RWPE2 (cell line): Measurements from ENCODE around the gene SLC32A1.
A peak's percentile ranks its signal among the peaks of the same experiment; 100 is the strongest.

ENCODE experiments used
- ATAC-seq: fragments of 200-7000 bp; cut with Tn5 transposase; 3 replicates; pipeline ENCODE4 v1.9.1; 2021; ENCODE audit warnings: low read depth
- DNase-seq: peaks from one replicate; pipeline ENCODE4 v3.0.0-alpha.2; 2020; ENCODE audit warnings: low spot score
- H3K27ac ChIP-seq: fragments of 450-650 bp; 2 replicates; pipeline ENCODE4 v1.5.1; 2017; ENCODE audit warnings: mild to moderate bottlenecking; ENCODE audit not compliant: poor library complexity, severe bottlenecking
- H3K27me3 ChIP-seq: fragments of 250-450 bp; sonication (Bioruptor Pico); 2 replicates; pipeline ENCODE4 v1.5.1; 2021; ENCODE audit warnings: mild to moderate bottlenecking, moderate library complexity; ENCODE audit not compliant: insufficient read depth, poor library complexity, severe bottlenecking
- H3K36me3 ChIP-seq: fragments of 250-450 bp; sonication (Bioruptor Pico); 2 replicates; pipeline ENCODE4 v1.5.1; 2020; ENCODE audit warnings: low read depth, mild to moderate bottlenecking, moderate library complexity
- H3K4me1 ChIP-seq: fragments of 250-450 bp; sonication (Bioruptor Pico); 2 replicates; pipeline ENCODE4 v1.5.1; 2021; ENCODE audit warnings: mild to moderate bottlenecking, moderate library complexity; ENCODE audit not compliant: insufficient read depth, poor library complexity, severe bottlenecking
- H3K4me3 ChIP-seq: fragments of 250-450 bp; sonication (Bioruptor Pico); 2 replicates; pipeline ENCODE4 v1.5.1; 2021; ENCODE audit warnings: mild to moderate bottlenecking, moderate library complexity; ENCODE audit not compliant: severe bottlenecking
- H3K9me3 ChIP-seq: fragments of 250-450 bp; sonication (Bioruptor Pico); 2 replicates; pipeline ENCODE4 v1.5.1; 2021; ENCODE audit warnings: mild to moderate bottlenecking, moderate library complexity; ENCODE audit not compliant: severe bottlenecking
- TF ChIP-seq, protein P1 (sequence below): fragments of 450-650 bp; IDR thresholded peaks from one replicate; pipeline ENCODE4 v1.5.1; 2017; ENCODE audit warnings: mild to moderate bottlenecking, moderate library complexity; ENCODE audit not compliant: poor library complexity, severe bottlenecking

The SLC32A1 gene

DNA sequence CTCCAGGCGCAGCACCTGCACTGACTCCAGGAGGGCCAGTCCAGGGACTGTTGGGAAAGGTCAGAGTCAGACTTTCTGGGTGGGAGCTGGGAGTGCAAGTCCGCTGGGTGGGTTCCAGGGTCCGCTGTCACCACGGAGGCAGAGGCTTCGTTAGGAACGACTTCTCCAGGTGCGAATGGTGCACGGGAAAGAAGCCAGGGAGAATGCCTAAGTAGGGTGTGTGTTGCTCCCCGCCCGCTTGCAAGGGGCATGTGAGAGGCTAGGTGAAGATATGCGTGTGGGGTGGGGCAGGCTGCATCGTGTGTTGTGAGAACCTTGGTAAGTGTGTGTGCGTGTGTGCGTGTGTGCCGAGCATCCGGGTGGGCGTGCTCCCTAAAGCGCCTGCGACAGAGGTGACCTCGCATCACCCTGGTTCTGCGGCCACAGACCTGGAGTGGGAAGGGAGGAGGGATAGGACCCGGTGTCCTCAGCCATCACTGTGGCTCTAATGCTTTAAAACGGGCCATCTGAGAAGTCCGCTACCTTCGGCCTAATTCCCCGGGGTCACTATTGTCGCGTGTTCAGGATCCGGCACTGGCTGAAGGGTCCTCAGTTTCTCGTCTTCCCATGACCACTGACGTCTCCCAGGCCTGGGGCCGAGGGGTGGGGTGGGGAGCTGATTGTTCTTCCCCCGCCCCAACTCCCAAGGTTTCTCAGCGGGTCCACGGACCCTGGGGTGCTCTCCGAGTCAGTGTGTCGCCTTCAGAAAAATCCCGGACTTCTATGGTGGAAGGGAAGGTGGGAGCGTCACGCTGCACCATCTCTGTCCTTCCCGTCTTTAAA lies 6.1 kb downstream of the SLC32A1 start:
- ATAC-seq = peak; percentile 49
- no peak overlapping the region for H3K4me3 ChIP-seq
- TF ChIP-seq, protein P1, sequence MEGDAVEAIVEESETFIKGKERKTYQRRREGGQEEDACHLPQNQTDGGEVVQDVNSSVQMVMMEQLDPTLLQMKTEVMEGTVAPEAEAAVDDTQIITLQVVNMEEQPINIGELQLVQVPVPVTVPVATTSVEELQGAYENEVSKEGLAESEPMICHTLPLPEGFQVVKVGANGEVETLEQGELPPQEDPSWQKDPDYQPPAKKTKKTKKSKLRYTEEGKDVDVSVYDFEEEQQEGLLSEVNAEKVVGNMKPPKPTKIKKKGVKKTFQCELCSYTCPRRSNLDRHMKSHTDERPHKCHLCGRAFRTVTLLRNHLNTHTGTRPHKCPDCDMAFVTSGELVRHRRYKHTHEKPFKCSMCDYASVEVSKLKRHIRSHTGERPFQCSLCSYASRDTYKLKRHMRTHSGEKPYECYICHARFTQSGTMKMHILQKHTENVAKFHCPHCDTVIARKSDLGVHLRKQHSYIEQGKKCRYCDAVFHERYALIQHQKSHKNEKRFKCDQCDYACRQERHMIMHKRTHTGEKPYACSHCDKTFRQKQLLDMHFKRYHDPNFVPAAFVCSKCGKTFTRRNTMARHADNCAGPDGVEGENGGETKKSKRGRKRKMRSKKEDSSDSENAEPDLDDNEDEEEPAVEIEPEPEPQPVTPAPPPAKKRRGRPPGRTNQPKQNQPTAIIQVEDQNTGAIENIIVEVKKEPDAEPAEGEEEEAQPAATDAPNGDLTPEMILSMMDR = no peak
- H3K36me3 ChIP-seq = no peaks in the 10 kb centered on the region
- peak; percentile 86 for DNase-seq
- H3K4me1 ChIP-seq = no peaks in the 10 kb centered on the region
- H3K27me3 ChIP-seq = peaks cover 100% of the 10 kb centered on the region
- H3K9me3 ChIP-seq = no peaks in the 10 kb centered on the region
- H3K27ac ChIP-seq = no peak overlapping the region

DNA sequence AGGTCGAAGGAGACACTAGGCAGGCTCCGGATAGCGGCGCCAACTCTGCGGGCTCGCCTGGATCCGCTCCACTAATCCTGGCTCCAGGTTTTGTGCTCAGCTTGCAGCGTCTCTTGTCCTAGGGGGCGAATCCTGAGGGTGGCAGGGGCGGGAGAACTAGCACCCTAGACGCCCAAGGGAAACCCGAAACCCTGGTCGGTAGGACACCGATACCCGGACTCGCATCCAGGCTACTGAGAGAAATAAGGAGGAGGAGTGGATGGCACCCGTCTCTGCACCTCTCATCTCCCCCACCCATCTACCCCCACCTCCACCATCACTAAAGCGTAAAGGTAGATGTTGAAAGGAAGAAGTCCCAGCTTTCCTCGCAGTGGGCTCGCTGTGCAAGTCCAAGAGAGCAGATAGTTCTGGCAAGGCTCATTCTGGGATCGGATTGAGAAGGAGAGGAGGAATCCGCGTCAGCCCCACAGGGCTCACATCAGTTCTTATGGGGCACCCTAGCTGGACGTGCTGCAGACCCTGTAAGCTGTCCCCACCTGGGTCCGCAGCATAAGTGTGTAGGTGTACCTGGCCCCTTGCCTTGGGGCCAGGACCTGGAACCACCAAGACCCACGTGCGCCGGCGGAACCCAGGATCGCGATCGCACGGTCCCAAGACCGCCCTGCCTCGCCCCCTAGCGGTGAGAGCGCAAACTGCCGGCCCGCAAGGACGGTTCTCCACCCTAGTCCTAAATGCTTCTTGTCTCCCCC lies 6.9 kb downstream of the SLC32A1 start:
- TF ChIP-seq, protein P1 = peak; percentile 100
- no peaks in the 10 kb centered on the region for H3K9me3 ChIP-seq
- H3K4me1 ChIP-seq = no peaks in the 10 kb centered on the region
- peaks cover 100% of the 10 kb centered on the region for H3K27me3 ChIP-seq
- DNase-seq (peak; percentile 80), ATAC-seq (peak; percentile 62)
- H3K27ac ChIP-seq = no peak overlapping the region
- H3K36me3 ChIP-seq = no peaks in the 10 kb centered on the region
- H3K4me3 ChIP-seq = no peak overlapping the region

DNA sequence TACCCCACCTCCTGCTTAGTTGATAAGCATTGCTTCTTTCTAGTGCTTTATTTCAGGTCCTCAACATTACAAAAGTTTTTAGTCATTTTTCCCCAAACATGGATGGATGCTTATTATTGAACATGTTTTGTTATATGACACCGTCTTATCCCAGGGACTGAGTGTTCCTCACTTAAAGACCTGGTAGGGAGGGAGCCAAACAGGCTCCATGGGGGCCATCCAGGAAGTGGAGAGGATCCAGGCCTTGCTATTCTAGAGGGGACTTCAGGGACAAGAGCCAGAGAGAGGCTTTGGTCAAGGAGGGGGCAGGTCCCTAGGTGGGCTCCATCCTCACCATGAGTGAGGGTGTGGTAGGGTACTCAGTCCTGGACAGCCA lies 7.4 kb downstream of the SLC32A1 start:
- no peak for ATAC-seq
- H3K4me3 ChIP-seq = no peak overlapping the region
- peak; percentile 36 for DNase-seq
- TF ChIP-seq, protein P1 = peak; percentile 93
- H3K36me3 ChIP-seq = no peaks in the 10 kb centered on the region
- H3K4me1 ChIP-seq = no peaks in the 10 kb centered on the region
- H3K27ac ChIP-seq = no peak overlapping the region
- peaks cover 100% of the 10 kb centered on the region for H3K27me3 ChIP-seq
- no peaks in the 10 kb centered on the region for H3K9me3 ChIP-seq

DNA sequence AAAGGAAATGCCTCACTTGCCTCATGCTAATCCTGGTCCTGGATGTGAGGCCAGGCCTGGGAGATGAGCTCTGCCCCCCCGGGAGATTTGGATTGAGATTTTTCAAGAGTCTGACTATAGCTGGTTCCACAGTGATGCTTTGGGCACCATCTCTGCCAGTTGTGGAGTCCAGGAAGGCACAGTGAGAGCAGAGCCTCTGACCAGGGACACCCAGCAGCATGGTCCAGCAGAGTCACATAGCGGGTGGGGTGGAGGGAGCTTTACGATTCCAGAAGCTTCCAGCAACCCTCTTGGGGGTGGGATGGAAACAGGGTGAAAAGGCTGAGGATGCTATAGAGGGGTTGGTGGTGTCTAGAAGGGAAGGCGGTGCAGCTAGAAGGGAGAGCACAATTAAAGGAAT lies 8.7 kb downstream of the SLC32A1 start:
- Histone ChIP-seq H3K4me1 (no peaks in the 10 kb centered on the region), H3K4me3 (no peak overlapping the region), H3K36me3 (no peaks in the 10 kb centered on the region), H3K27me3 (peaks cover 100% of the 10 kb centered on the region), H3K27ac (no peak overlapping the region), H3K9me3 (no peaks in the 10 kb centered on the region)
- DNase-seq (peak; percentile 58), ATAC-seq (no peak)
- TF ChIP-seq, protein P1 = no peak
